ENCODE results near the gene CDK8. TPM values are rescaled to one million over a fixed set of nuclear protein-coding genes. Genes with fewer than 3 reads are reported as not detected.

CDK8 gene
- total and polyA plus RNA-seq, 10 of the 15 experiments (the other 5 are each of a cell fraction or from before 2014, with no cell fraction given), result 8.6 to 23.5 (median 12.5) TPM

- no peak for DNase-seq (ENCODE audit: low read depth, low spot score)
- H3K4me3 ChIP-seq, result no peak overlapping the region
- no peaks in the 10 kb centered on the region for H3K9me3 ChIP-seq (replicated peaks; ENCODE audit: control insufficient read depth, insufficient read depth, low read length)
- POLR2A ChIA-PET, result no interaction called here
- no peaks in the 10 kb centered on the region for H3K27me3 ChIP-seq (replicated peaks in 1 of 2; ENCODE audit: control insufficient read depth in 2 of 2, insufficient read depth in 2 of 2, low read length in 1 of 2)
- WGBS (ENCODE audit: insufficient coverage, insufficient replicate concordance, low lambda C conversion rate, missing lambda C conversion rate), result 94% methylated on average over 5 of the region's 5 CpGs
- ATAC-seq, result no peak
- no peaks in the 10 kb centered on the region for H3K4me1 ChIP-seq (ENCODE audit: control insufficient read depth, insufficient read depth, low read length)
- intact Hi-C loops (cut with micrococcal nuclease; ENCODE audit: unreplicated experiment) (no loop called here), in situ Hi-C loops (cut with MboI) (no loop called here)
- no peak overlapping the region for H3K9ac ChIP-seq (ENCODE audit: control insufficient read depth, insufficient read depth, low read length)
- H3K4me2 ChIP-seq (ENCODE audit: control insufficient read depth, insufficient read depth), result no peak overlapping the region
- H3K27ac ChIP-seq (ENCODE audit: control insufficient read depth, insufficient read depth), result no peak overlapping the region
- no peaks in the 10 kb centered on the region for H4K20me1 ChIP-seq (ENCODE audit: control insufficient read depth, insufficient read depth)
- no TSS peak for BruUV-seq (replicated peaks)
- H2AFZ ChIP-seq (ENCODE audit: control insufficient read depth, low read depth, low read length), result no peak overlapping the region
- FAIRE-seq, result no peak
- CTCF ChIA-PET, result no interaction called here
- RAD21 ChIA-PET (ENCODE audit: unreplicated experiment), result no interaction called here
- H3K79me2 ChIP-seq (ENCODE audit: control insufficient read depth, insufficient read depth, low read length), result no peaks in the 10 kb centered on the region
- no peaks in the 10 kb centered on the region for H3K36me3 ChIP-seq (ENCODE audit: control insufficient read depth in 2 of 2, insufficient read depth in 2 of 2, low read length in 1 of 2)
- SMC1A ChIA-PET (ENCODE audit: uncharacterized antibody, unreplicated experiment), result no interaction called here
- TF ChIP-seq RELB (IDR thresholded peaks at IDR 0.05; ENCODE audit: low read depth) (no peak), CTCF (IDR thresholded peaks at IDR 0.05 in 2 of 3, conservative IDR thresholded peaks at IDR 0.05 in 1 of 3; ENCODE audit: control insufficient read depth in 2 of 3, extremely low read depth in 1 of 3, insufficient read depth in 1 of 3, low read depth in 3 of 3, low read length in 3 of 3) (no peak), NR2F1 (conservative IDR thresholded peaks at IDR 0.05) (no peak), ESRRA (IDR thresholded peaks at IDR 0.05; ENCODE audit: low read length) (no peak), GATAD2B (conservative IDR thresholded peaks at IDR 0.05; ENCODE audit: low read depth) (no peak), TCF3 (IDR thresholded peaks at IDR 0.05; ENCODE audit: borderline replicate concordance, insufficient read depth, low read depth, low read length) (no peak), E4F1 (IDR thresholded peaks at IDR 0.05; ENCODE audit: borderline replicate concordance, partially characterized antibody) (no peak), ETV6 (conservative IDR thresholded peaks at IDR 0.05 in 1 of 2, IDR thresholded peaks at IDR 0.05 in 1 of 2; ENCODE audit: borderline replicate concordance in 1 of 2, low read depth in 1 of 2) (no peak), POLR2AphosphoS5 (IDR thresholded peaks at IDR 0.05; ENCODE audit: low read length) (no peak), EP300 (IDR thresholded peaks at IDR 0.05; ENCODE audit: borderline replicate concordance in 1 of 2, control insufficient read depth in 1 of 2, low read depth in 2 of 2, low read length in 2 of 2) (no peak), EGR1 (IDR thresholded peaks at IDR 0.05; ENCODE audit: borderline replicate concordance in 1 of 2, low read depth in 2 of 2, low read length in 2 of 2) (no peak), SMAD1 (IDR thresholded peaks at IDR 0.05; ENCODE audit: low read depth, partially characterized antibody) (no peak), KAT2A (conservative IDR thresholded peaks at IDR 0.05; ENCODE audit: control insufficient read depth, low read depth, low read length) (no peak), NBN (IDR thresholded peaks at IDR 0.05) (no peak), SMAD5 (IDR thresholded peaks at IDR 0.05; ENCODE audit: low read depth) (no peak), KDM1A (IDR thresholded peaks at IDR 0.05; ENCODE audit: borderline replicate concordance) (no peak), MYC (IDR thresholded peaks at IDR 0.05; ENCODE audit: insufficient read depth, insufficient read length, insufficient replicate concordance, low read length, severe bottlenecking) (no peak), FOXM1 (IDR thresholded peaks at IDR 0.05; ENCODE audit: low read depth, low read length) (no peak), SUZ12 (IDR thresholded peaks at IDR 0.05; ENCODE audit: unreplicated experiment) (no peak), ZNF622 (IDR thresholded peaks at IDR 0.05) (no peak)
These were observed 89.0 kb downstream of the CDK8 start for GRCh38 chr13:26342898-26343297.

Measured in GM12878 (cell line).